Heart left ventricle (tissue), 13 donors: ENCODE measurements around the gene PIAS4.
A peak's percentile ranks its signal among the peaks of the same experiment; 100 is the strongest.

Source experiments
- POLR2A ChIP-seq, 2 donors: fragments of 450-650 bp; IDR thresholded peaks; one replicate each; pipeline ENCODE4 v1.6.1; 2017; ENCODE audit warnings: antibody characterized with exemption in 2 of 2, mild to moderate bottlenecking in 2 of 2, moderate library complexity in 2 of 2
- TF ChIP-seq, protein P1 (sequence below), 12 donors: fragments of 200-600 bp; sonication (generic) in 4 of 12; IDR thresholded peaks; one replicate each; pipeline versions ENCODE4 v1.5.0 to v1.8.0; 2018 to 2022; ENCODE audit warnings: antibody characterized with exemption in 12 of 12, mild to moderate bottlenecking in 5 of 12
- donor health status: ischemic (EF 13 %, LVEDD 7.1; RV severe dilation, severe dysfunction).
- donor health status: DM: no; HTN: yes; CAD: no.
- donor health status: DM: no; HTN: no; CAD: no.
- donor health status: ischemic (EF 25% LVEDD 6.9; RV normal size, moderate dysfunction).
- donor health status: ischemic (EF 25% LVEDD 5.7; RV mildly dilated, moderate dysfunction).
- donor health status: ischemic (EF 35%, LVEDD 5.7; RV mildly dilated, moderate dysfunction).
- donor health status: nonischemic (EF 11% LVEDD 7.7; RV severe dilation, severe dysfunction).
- donor health status: DM: yes; HTN: yes; CAD: no.
- donor health status: PGD.
- donor health status: ischemic (EF 29% LVEDD 5.4; RV normal size, mild dysfunction).
- donor health status: nonischemic (EF 23%, LVEDD 6.1; RV moderate dilation, normal function).

DNA sequence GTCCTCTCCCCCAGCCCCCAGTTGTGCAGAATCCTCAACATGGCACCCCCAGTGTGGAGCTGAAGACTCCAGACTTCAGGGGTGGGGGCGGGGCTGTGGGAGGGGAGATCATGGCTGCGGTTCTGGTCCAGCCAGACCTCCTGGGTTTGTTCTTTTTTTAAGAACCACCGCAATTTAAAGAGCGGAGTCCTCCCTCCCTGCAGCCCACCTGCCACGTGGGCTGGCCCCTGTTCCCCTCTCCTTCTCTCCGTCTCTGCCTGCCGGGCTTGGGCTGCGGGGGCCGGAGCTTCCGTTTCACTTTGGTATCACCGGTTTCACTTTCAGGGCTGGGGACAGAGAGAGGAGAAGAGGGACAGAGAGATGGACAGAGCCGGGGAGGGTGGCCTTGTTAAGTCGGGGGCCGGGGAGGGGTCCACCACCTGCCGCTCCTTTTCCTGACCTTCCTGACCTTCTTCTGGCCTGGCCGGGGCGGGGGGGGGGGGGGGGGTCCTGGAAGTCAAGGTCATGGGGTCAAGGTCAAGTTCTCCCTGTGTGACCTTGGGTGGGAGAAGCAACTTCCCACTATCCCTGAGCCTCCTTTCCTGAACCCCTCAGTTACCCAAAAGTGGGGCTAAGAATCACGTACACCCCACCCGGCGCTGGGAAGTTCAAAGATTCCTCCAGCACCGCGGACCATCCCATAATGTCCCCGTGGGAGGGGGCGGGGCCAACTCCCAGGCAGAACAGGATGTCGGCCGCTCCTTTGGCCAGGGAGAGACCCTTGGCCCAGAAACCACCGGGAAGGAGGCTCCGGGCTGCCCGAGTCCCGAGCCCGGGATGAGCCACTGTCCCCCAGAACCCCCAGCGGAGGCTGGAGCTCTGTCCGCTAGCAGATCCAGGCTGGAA, 70.5 kb downstream of the PIAS4 start:
- TF ChIP-seq, protein P1, sequence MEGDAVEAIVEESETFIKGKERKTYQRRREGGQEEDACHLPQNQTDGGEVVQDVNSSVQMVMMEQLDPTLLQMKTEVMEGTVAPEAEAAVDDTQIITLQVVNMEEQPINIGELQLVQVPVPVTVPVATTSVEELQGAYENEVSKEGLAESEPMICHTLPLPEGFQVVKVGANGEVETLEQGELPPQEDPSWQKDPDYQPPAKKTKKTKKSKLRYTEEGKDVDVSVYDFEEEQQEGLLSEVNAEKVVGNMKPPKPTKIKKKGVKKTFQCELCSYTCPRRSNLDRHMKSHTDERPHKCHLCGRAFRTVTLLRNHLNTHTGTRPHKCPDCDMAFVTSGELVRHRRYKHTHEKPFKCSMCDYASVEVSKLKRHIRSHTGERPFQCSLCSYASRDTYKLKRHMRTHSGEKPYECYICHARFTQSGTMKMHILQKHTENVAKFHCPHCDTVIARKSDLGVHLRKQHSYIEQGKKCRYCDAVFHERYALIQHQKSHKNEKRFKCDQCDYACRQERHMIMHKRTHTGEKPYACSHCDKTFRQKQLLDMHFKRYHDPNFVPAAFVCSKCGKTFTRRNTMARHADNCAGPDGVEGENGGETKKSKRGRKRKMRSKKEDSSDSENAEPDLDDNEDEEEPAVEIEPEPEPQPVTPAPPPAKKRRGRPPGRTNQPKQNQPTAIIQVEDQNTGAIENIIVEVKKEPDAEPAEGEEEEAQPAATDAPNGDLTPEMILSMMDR (IDR thresholded peaks at IDR 0.05) = no peak
- TF ChIP-seq POLR2A (IDR thresholded peaks at IDR 0.05) = peak in 1 of 2 donors; percentile 34
